Kidney epithelial cell (primary cell): Measurements from ENCODE around the gene KRTAP20-2. TPM values are rescaled to one million over a fixed set of nuclear protein-coding genes. Genes with fewer than 3 reads are reported as not detected.

Experiments used
- DNase-seq: peaks from one replicate; pipeline ENCODE4 v3.0.0-alpha.2; 2010; ENCODE audit warnings: low read depth
- H3K27me3 ChIP-seq: 2 replicates; pipeline ENCODE4 v1.6.0; 2011; ENCODE audit warnings: low read length; ENCODE audit not compliant: control insufficient read depth, insufficient read depth
- H3K36me3 ChIP-seq: 2 replicates; pipeline ENCODE4 v1.5.1; 2011; ENCODE audit warnings: low read length; ENCODE audit not compliant: control insufficient read depth, insufficient read depth
- H3K4me3 ChIP-seq: 2 replicates; pipeline ENCODE4 v1.5.1; 2011; ENCODE audit warnings: low read depth, mild to moderate bottlenecking, control low read depth, low read length
- total RNA-seq: library from RNA; depleted of rRNA; stranded (reverse); fragments of >200 nt; gene quantifications from 2 replicates; pipeline ENCODE4 v1.2.3, GENCODE V29; 2015
- TF ChIP-seq, protein P1 (sequence below): IDR thresholded peaks from 2 replicates; pipeline ENCODE4 v1.5.1; 2011; ENCODE audit warnings: mild to moderate bottlenecking, moderate library complexity, low read length, control low read depth, inconsistent platforms; ENCODE audit not compliant: insufficient read depth, poor library complexity, severe bottlenecking

KRTAP20-2 gene
- total RNA-seq, 1 donor from 2014 or later, result not detected

DNA sequence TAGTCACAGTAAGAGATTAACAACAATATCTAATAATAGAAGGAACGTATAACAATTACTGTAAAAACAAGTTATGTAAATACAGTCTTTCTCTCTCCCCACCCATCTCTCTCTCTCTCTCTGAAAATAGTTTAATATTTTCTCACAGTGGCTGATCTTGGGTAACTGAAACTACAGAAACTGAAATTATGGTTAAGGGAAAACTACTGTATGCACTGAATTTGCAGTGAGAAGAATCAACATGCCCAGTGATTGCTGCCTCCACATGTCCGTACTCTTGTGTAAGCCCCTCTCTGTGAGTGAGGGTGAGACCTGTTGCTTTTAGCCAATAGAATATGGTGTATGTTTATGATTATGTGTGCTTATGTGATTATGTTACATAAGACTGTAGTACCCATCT is 22.9 kb upstream of the KRTAP20-2 start:
- TF ChIP-seq, protein P1, sequence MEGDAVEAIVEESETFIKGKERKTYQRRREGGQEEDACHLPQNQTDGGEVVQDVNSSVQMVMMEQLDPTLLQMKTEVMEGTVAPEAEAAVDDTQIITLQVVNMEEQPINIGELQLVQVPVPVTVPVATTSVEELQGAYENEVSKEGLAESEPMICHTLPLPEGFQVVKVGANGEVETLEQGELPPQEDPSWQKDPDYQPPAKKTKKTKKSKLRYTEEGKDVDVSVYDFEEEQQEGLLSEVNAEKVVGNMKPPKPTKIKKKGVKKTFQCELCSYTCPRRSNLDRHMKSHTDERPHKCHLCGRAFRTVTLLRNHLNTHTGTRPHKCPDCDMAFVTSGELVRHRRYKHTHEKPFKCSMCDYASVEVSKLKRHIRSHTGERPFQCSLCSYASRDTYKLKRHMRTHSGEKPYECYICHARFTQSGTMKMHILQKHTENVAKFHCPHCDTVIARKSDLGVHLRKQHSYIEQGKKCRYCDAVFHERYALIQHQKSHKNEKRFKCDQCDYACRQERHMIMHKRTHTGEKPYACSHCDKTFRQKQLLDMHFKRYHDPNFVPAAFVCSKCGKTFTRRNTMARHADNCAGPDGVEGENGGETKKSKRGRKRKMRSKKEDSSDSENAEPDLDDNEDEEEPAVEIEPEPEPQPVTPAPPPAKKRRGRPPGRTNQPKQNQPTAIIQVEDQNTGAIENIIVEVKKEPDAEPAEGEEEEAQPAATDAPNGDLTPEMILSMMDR, result no peak
- Histone ChIP-seq H3K27me3 (no peaks in the 10 kb centered on the region), H3K4me3 (no peak overlapping the region), H3K36me3 (no peaks in the 10 kb centered on the region)
- no peak for DNase-seq

DNA sequence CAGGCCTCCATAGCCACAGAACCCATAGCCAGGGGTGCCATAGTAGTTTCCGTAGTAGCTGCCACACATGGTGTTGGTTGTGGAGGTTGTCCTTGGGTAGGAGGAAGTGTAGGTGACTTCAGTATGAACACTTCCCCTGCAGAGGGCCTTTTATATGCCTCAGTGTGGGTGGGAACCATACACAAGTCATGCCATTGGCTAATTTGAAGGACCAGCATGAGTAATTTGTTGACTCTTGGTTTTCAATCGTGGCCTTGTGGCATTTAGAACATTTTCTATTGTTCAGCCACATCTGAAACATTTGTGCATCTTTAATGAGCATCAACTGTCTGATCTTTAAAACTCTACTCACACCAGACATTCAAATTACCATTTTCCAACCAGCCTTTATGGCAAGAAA is 21.2 kb upstream of the KRTAP20-2 start, which contains the start of gene KRTAP6-1:
Gene KRTAP6-1 (minus strand): TSS at position 95 of the 400 bp plus-strand sequence. CDS start 26 bp downstream, at position 69.
- DNase-seq, result no peak
- TF ChIP-seq, protein P1, result no peak
- Histone ChIP-seq H3K36me3 (no peaks in the 10 kb centered on the region), H3K4me3 (no peak within 1 kb of the TSS), H3K27me3 (no peaks in the 10 kb centered on the region)

DNA sequence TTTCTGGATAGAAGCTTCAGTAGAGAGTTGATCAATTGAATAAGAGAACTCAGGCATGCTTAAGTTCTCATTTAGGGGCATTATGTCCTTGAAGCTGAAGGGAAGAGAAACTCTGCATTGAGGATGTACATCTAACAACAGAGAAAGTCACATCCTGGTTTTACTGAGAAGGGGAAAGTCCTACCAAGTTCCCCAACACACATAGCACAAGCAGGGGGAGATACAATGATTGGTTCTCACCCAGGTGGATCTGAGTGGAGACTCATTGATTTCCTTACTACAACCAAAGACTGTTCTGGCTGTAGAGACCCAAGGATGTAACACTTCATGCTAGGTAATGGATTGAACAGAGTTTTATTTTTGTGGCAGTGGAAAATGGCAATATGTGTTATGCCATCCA is 19.8 kb upstream of the KRTAP20-2 start:
- TF ChIP-seq, protein P1, result no peak
- no peak overlapping the region for H3K4me3 ChIP-seq

DNA sequence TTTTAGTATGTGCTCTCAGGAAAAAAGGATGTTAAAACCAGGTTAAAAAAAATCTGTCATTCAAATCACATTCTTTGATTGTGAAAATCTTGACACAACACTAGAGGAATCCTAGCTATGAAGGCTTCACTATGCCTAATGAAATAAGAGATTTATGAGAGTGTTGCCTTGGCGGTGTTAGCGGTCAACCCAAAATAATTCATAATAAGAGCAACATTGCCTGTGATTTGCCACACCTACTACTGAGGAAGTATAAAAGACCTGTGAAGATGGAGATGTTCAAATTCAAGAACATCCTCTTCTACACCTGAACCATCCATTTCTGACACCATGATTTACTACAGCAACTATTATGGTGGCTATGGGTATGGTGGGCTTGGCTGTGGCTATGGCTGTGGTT is 18.9 kb upstream of the KRTAP20-2 start, which contains the start of gene KRTAP20-1:
Gene KRTAP20-1 (plus strand): TSS at position 301 of the 400 bp plus-strand sequence. CDS start 30 bp downstream, at position 331.
- Histone ChIP-seq H3K4me3 (no peak within 1 kb of the TSS), H3K27me3 (no peaks in the 10 kb centered on the region), H3K36me3 (no peaks in the 10 kb centered on the region)
- TF ChIP-seq, protein P1, result no peak
- no peak for DNase-seq

More for the DNA sequence above, 19.8 kb upstream of the KRTAP20-2 start:
- Histone ChIP-seq H3K36me3 (no peaks in the 10 kb centered on the region), H3K27me3 (no peaks in the 10 kb centered on the region)
- DNase-seq, result no peak

DNA sequence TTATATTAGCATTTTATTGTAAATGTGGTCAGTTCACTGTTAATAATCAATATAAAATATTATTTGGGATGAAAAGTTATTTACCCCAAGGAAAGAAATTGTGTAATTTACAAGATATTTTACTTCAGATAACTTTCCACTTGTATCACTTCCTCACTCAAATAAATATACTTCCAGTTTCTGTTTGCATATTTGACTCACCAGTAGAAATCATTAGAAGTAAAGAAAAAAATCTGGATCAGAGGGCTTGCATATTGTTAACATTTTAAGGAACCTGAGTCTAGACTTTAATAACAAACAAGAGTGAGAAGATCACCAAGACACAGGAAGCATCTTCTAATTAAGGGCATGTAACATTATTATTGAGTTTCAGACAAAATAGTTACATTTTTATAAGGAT is 14.9 kb upstream of the KRTAP20-2 start:
- no peaks in the 10 kb centered on the region for H3K36me3 ChIP-seq
- TF ChIP-seq, protein P1, result no peak
- H3K4me3 ChIP-seq, result no peak overlapping the region
- no peaks in the 10 kb centered on the region for H3K27me3 ChIP-seq
- no peak for DNase-seq

DNA sequence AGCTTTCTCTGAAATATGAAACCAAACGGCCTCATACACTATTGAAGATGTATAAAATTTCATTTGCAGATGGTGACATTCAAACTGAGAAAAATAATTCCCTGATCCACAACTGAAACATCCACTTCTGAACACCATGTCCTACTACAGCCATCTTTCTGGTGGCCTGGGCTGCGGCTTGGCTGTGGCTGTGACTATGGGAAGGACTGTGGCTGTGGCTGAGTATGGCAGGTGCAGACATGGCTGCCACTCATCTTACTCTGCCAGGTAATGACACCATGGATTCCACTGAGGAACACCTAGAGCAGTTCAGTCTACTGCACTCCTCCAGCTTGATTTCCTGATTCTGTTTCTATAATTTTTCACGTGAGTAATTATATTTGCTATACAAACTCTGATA is 14.5 kb upstream of the KRTAP20-2 start, which contains the start of gene KRTAP20-4:
Gene KRTAP20-4 (plus strand): TSS at position 106 of the 400 bp plus-strand sequence.
- TF ChIP-seq, protein P1, result no peak
- Histone ChIP-seq H3K36me3 (no peaks in the 10 kb centered on the region), H3K4me3 (no peak within 1 kb of the TSS), H3K27me3 (no peaks in the 10 kb centered on the region)
- DNase-seq, result no peak
